ENCODE results near the gene ZBTB44.
A peak's percentile ranks its signal among the peaks of the same experiment; 100 is the strongest.
"Not testable (repeated sequence)": the region's sequence is repeated elsewhere in the genome, so short reads cannot be mapped to it uniquely, and the experiment has no call there.

ZBTB44 gene

DNA sequence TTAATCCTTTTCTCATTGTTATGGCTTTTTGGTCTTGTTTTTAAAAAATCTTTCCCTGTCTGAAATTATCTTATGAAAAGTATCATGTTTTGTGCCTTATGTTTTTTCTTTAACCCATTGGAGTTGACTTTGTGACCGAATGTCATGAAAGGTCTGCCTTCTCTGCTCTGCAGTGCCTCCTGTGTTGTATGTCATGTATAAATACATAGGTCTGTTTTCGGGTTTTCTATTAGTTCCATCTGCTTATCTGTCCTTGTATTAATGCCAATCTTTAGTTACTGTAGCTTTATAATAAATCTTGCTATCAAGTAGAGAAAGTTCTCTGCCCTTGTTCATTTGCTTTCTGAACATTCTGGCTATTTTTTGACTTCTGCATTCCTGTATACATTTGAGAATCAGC is 73.0 kb downstream of the ZBTB44 start:
- no peak for DNase-seq (ENCODE audit: low read depth)

DNA sequence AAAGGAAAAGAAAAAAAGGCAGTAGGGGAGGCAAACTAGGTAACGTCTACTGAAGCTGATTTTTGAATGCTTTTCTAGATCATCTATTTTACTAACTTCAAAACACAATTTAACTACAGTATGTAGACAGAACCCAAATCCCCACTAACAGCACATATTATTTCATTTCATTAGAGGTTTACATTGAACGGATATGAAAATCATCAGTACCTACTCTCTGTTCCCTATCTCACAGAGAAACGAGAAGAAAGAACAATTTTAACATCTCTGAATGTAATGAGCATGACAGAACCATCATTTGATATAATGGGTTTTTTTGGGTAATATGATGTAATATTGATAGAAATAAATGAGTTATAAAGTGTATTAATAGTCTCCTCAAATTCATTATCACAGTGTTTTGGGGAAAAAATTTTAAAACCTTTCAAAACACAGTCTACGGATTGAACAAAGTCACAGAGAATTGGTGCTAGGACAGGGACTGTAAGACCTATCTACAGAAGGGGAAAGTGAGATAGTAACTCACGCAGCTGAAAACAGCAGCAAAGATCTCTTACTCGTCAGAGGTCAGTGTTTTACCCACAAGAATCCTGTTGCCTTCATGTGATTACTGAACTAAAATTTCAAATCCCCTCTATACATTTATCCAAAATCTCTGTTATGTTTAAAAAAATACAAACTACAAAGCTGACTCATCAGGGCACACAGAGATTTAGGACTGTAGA is 77.3 kb downstream of the ZBTB44 start:
- TF ChIP-seq, protein P1, sequence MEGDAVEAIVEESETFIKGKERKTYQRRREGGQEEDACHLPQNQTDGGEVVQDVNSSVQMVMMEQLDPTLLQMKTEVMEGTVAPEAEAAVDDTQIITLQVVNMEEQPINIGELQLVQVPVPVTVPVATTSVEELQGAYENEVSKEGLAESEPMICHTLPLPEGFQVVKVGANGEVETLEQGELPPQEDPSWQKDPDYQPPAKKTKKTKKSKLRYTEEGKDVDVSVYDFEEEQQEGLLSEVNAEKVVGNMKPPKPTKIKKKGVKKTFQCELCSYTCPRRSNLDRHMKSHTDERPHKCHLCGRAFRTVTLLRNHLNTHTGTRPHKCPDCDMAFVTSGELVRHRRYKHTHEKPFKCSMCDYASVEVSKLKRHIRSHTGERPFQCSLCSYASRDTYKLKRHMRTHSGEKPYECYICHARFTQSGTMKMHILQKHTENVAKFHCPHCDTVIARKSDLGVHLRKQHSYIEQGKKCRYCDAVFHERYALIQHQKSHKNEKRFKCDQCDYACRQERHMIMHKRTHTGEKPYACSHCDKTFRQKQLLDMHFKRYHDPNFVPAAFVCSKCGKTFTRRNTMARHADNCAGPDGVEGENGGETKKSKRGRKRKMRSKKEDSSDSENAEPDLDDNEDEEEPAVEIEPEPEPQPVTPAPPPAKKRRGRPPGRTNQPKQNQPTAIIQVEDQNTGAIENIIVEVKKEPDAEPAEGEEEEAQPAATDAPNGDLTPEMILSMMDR (IDR thresholded peaks at IDR 0.05; ENCODE audit: insufficient read depth, low read depth, low read length, missing control alignments), result no peak
- peak; percentile 34 for DNase-seq (ENCODE audit: low read depth)
- no peak overlapping the region for H3K4me3 ChIP-seq (ENCODE audit: low read depth, low read length)

More for the DNA sequence above, 73.0 kb downstream of the ZBTB44 start:
- no peak overlapping the region for H3K4me3 ChIP-seq (ENCODE audit: low read depth, low read length)
- TF ChIP-seq, protein P1 (IDR thresholded peaks at IDR 0.05; ENCODE audit: insufficient read depth, low read depth, low read length, missing control alignments), result no peak

DNA sequence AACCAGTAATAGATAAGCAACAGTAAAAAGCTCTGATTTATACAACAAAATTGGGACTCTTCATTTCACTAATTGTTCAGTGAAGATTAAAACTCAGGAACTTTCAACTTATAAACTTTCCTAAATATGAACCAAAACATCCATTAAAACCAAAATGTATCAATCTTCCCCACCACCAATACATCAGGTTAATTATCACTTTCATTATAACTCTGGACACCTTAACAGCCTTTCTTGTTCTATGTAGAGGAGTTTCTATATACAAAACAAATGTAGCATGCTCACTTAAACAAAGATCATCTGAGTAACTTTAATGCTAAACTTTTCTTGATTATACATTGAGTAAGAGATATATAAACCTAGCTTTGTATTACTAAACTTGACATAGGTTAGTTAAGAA is 80.4 kb downstream of the ZBTB44 start:
- TF ChIP-seq, protein P1 (IDR thresholded peaks at IDR 0.05; ENCODE audit: insufficient read depth, low read depth, low read length, missing control alignments), result no peak
- no peak for DNase-seq (ENCODE audit: low read depth)
- H3K4me3 ChIP-seq (ENCODE audit: low read depth, low read length), result no peak overlapping the region

DNA sequence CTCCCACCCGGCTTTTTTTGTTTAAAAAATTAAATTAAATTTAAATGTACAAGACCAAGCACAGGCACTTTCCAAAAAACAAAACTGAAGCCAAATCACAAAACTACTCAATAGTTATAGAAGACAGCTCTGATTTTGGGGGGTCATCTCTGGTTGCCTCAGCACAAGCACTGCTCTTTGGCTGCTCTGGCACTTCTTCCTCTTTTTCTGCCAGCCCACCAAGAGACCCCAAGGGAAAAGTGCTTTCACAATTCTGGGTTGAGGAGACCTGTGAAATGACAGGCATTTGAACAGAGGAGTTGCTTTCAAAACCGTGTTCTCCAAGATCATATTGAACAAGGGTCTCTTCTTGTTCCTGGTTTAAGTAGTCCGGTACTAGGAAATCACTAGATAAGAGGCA is 80.8 kb downstream of the ZBTB44 start:
- not testable (repeated sequence) for DNase-seq (ENCODE audit: low read depth); H3K4me3 ChIP-seq (ENCODE audit: low read depth, low read length)

DNA sequence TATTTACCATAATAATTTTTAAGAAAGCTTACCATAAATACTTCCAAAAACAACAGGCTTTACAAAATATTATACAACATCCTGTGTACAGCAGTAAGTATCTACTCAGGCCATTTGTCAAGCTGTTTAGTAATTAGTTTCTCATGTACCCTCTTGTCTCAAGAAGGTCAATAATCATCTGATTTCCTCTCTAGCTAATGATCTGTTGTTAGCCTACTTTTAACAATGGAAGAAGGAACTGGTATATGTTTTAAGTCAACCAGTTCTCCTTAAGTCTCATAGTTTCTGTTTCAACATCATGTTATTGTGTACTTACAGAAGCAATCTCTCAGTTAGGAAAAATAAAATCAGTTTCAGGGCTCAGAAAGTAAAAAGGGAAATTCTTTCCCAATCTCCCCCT is 81.2 kb downstream of the ZBTB44 start:
- DNase-seq (ENCODE audit: low read depth); H3K4me3 ChIP-seq (ENCODE audit: low read depth, low read length): not testable (repeated sequence)

DNA sequence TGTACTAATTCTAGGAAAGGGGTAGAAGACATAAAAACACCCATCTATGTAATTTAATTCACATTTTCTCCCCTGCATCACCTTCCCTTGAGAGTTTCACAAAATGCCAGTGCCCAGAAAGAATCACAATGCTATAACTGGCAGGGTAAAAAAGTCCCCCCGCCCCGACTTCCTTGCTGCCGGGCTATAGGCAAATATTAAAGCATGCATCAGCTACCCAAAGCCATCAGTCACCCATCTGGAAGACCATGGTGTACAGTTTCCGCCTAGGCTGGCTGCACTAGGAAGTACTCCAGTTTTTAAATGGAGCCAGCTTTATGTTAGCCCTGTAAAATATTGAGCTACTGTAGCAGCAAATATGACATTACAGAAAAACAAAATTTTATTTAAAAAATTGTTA is 87.3 kb downstream of the ZBTB44 start:
- DNase-seq (ENCODE audit: low read depth), result no peak
- TF ChIP-seq, protein P1 (IDR thresholded peaks at IDR 0.05; ENCODE audit: insufficient read depth, low read depth, low read length, missing control alignments), result no peak
- H3K4me3 ChIP-seq (ENCODE audit: low read depth, low read length), result no peak overlapping the region

DNA sequence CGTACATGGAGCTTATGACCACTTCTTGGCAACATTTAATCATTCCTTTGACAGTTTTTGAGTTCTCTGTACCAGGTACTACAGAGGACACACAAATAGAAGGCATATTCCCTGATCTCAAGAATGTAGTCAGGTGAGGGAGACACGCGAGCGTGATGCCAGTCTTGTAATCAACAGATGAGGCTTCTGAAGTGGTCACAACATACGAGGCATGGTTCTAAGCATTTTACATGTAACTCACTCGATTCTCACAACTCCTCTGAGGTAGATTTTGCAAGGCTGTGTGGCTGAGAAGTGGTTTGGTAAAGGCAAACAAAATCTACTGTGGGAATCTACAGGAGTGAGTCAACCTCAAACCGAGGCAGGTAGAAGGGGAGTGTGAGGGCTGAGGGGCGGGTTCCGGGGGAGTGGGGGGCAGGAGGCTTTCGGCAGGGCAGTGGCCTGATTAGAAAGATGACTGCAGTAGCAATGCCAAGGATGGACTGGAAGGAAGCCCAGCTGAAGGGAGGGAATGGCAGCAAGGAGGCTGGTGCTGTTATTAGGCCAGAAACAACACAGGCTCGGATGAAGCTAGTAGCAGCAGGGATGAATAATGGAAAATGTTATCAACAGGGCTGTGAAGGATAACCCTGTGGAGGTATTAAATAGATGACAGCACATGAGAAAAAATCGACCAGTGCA is 91.3 kb downstream of the ZBTB44 start:
- TF ChIP-seq, protein P1 (IDR thresholded peaks at IDR 0.05; ENCODE audit: insufficient read depth, low read depth, low read length, missing control alignments), result no peak
- DNase-seq (ENCODE audit: low read depth), result no peak
- no peak overlapping the region for H3K4me3 ChIP-seq (ENCODE audit: low read depth, low read length)
